ENCODE data around the gene GLIS1.

GLIS1 gene

DNA sequence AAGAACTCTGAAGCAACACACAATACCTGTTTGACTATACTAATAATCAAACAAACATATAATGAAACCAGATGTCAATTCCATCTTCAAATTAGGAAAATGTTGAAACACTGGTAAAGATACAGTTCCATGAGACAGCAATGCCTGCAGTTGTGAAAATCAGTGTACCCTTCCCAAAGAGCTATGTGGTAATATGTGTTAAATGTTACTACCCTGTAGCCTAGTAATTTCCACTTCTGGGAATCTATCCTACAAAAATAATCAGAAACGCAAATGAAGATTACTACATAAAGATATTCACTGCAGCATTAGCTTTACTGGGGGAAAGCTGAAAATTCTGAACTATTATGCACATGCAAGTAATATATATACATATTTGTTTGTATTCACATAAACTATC lies 16.9 kb downstream of the GLIS1 start:
- Histone ChIP-seq H3K9me2 (replicated peaks; ENCODE audit: insufficient read depth, low read length) (no peaks in the 10 kb centered on the region), H3K36me3 (replicated peaks; ENCODE audit: insufficient read depth, low read length) (no peaks in the 10 kb centered on the region), H3K27ac (ENCODE audit: low read length) (no peak overlapping the region), H3K9ac (ENCODE audit: low read length) (no peak overlapping the region), H3K27me3 (replicated peaks; ENCODE audit: insufficient read depth, low read length) (no peaks in the 10 kb centered on the region), H3F3A (ENCODE audit: insufficient read depth, low read length) (no peaks in the 10 kb centered on the region), H3K79me2 (ENCODE audit: low read length) (no peaks in the 10 kb centered on the region), H3K4me1 (ENCODE audit: low read length) (no peaks in the 10 kb centered on the region), H3K4me2 (ENCODE audit: low read depth, low read length) (no peak overlapping the region), H3K9me3 (replicated peaks; ENCODE audit: insufficient read depth, low read length) (no peaks in the 10 kb centered on the region), H4K20me1 (ENCODE audit: insufficient read depth, low read length) (no peaks in the 10 kb centered on the region), H3K4me3 (ENCODE audit: low read length) (no peak overlapping the region), H2AFZ (ENCODE audit: low read length) (no peak overlapping the region)
- DNase-seq: no peak
- TF ChIP-seq EZH2 (optimal IDR thresholded peaks at IDR 0.05; ENCODE audit: low read depth, low read length): no peak
- TF ChIP-seq, protein P1, sequence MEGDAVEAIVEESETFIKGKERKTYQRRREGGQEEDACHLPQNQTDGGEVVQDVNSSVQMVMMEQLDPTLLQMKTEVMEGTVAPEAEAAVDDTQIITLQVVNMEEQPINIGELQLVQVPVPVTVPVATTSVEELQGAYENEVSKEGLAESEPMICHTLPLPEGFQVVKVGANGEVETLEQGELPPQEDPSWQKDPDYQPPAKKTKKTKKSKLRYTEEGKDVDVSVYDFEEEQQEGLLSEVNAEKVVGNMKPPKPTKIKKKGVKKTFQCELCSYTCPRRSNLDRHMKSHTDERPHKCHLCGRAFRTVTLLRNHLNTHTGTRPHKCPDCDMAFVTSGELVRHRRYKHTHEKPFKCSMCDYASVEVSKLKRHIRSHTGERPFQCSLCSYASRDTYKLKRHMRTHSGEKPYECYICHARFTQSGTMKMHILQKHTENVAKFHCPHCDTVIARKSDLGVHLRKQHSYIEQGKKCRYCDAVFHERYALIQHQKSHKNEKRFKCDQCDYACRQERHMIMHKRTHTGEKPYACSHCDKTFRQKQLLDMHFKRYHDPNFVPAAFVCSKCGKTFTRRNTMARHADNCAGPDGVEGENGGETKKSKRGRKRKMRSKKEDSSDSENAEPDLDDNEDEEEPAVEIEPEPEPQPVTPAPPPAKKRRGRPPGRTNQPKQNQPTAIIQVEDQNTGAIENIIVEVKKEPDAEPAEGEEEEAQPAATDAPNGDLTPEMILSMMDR (IDR thresholded peaks at IDR 0.05; ENCODE audit: low read length): no peak
- TF ChIP-seq EZH2phosphoT487 (IDR thresholded peaks at IDR 0.05; ENCODE audit: low read length): no peak

DNA sequence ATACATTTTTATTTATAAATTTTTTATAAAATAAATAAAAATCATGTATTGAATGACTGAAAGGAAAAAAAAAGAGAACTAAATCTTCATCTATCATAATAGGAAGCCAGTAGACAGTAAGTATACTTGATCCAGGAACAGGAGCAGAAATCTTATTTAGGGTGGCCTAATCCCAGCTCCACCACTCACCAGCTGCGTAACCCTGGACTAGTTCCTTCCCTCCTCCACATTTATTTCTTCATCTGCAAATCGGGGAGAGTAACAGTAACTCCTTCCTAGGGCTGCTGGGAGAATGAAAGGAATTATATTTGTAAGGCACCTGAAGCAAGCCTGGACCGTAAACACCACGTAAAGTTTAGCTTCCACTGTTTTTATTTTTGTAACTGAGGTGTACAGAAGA lies 17.9 kb downstream of the GLIS1 start:
- H4K20me1 ChIP-seq (ENCODE audit: insufficient read depth, low read length): no peaks in the 10 kb centered on the region
- no peak overlapping the region for H3K4me2 ChIP-seq (ENCODE audit: low read depth, low read length)
- no peak for DNase-seq
- no peaks in the 10 kb centered on the region for H3F3A ChIP-seq (ENCODE audit: insufficient read depth, low read length)
- H3K9ac ChIP-seq (ENCODE audit: low read length): no peak overlapping the region
- no peak overlapping the region for H3K4me3 ChIP-seq (ENCODE audit: low read length)
- H3K36me3 ChIP-seq (replicated peaks; ENCODE audit: insufficient read depth, low read length): no peaks in the 10 kb centered on the region
- no peaks in the 10 kb centered on the region for H3K79me2 ChIP-seq (ENCODE audit: low read length)
- no peak overlapping the region for H2AFZ ChIP-seq (ENCODE audit: low read length)
- H3K27ac ChIP-seq (ENCODE audit: low read length): no peak overlapping the region
- no peak for TF ChIP-seq EZH2phosphoT487 (IDR thresholded peaks at IDR 0.05; ENCODE audit: low read length)
- no peaks in the 10 kb centered on the region for H3K9me3 ChIP-seq (replicated peaks; ENCODE audit: insufficient read depth, low read length)
- no peaks in the 10 kb centered on the region for H3K27me3 ChIP-seq (replicated peaks; ENCODE audit: insufficient read depth, low read length)
- no peaks in the 10 kb centered on the region for H3K4me1 ChIP-seq (ENCODE audit: low read length)
- H3K9me2 ChIP-seq (replicated peaks; ENCODE audit: insufficient read depth, low read length): no peaks in the 10 kb centered on the region

DNA sequence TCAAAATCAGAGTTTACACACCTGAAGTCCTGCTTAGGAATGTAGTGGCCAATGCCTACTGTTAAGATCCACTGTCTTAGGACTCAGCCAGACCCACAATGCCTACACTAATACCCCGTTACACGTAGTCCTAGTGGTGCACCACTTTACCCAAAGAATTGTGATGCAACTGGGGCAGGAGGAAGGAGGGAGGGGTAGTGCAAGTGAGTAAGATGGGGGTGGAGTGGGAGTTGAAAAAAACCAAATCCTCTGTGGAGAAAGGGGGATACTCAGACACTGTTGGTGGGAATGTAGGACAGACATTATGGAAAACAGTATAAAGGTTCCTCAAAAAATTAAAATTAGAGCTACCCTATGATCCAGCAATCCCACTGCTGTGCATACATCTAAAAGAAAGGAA lies 19.5 kb downstream of the GLIS1 start:
- H3K9ac ChIP-seq (ENCODE audit: low read length): no peak overlapping the region
- H2AFZ ChIP-seq (ENCODE audit: low read length): no peak overlapping the region
- no peak overlapping the region for H3K27ac ChIP-seq (ENCODE audit: low read length)
- H3K36me3 ChIP-seq (replicated peaks; ENCODE audit: insufficient read depth, low read length): no peaks in the 10 kb centered on the region
- H3K79me2 ChIP-seq (ENCODE audit: low read length): no peaks in the 10 kb centered on the region
- H3K9me2 ChIP-seq (replicated peaks; ENCODE audit: insufficient read depth, low read length): no peaks in the 10 kb centered on the region
- no peaks in the 10 kb centered on the region for H3K27me3 ChIP-seq (replicated peaks; ENCODE audit: insufficient read depth, low read length)
- H3K4me2 ChIP-seq (ENCODE audit: low read depth, low read length): no peak overlapping the region
- H4K20me1 ChIP-seq (ENCODE audit: insufficient read depth, low read length): no peaks in the 10 kb centered on the region
- H3K4me1 ChIP-seq (ENCODE audit: low read length): no peaks in the 10 kb centered on the region
- H3K9me3 ChIP-seq (replicated peaks; ENCODE audit: insufficient read depth, low read length): no peaks in the 10 kb centered on the region
- no peak for DNase-seq
- TF ChIP-seq, protein P1 (IDR thresholded peaks at IDR 0.05; ENCODE audit: low read length): no peak
- no peak for TF ChIP-seq EZH2 (optimal IDR thresholded peaks at IDR 0.05; ENCODE audit: low read depth, low read length)
- no peak for TF ChIP-seq EZH2phosphoT487 (IDR thresholded peaks at IDR 0.05; ENCODE audit: low read length)
- no peak overlapping the region for H3K4me3 ChIP-seq (ENCODE audit: low read length)
- H3F3A ChIP-seq (ENCODE audit: insufficient read depth, low read length): no peaks in the 10 kb centered on the region

DNA sequence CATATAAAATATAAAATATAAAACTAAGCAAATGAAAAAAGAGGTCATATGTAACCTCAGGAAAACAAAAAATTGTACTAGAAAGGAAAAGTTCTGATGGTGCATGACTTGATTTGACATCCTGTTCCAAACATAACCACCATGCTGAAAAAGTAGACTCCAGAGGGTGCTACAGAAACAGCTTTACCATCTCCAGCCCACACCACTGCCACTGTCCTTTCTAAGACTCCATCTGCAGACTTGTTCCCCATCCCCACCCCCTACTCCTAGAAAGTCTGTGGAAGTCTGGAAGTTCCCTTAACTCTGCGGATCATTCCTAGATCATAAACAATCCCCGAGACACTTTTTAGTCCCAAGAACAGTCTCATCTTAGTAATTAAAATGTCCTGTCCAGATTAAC lies 20.5 kb downstream of the GLIS1 start:
- Histone ChIP-seq H3K79me2 (ENCODE audit: low read length) (no peaks in the 10 kb centered on the region), H3K4me2 (ENCODE audit: low read depth, low read length) (no peak overlapping the region), H3K9me3 (replicated peaks; ENCODE audit: insufficient read depth, low read length) (no peaks in the 10 kb centered on the region), H3K9me2 (replicated peaks; ENCODE audit: insufficient read depth, low read length) (no peaks in the 10 kb centered on the region), H3K27ac (ENCODE audit: low read length) (no peak overlapping the region), H3K36me3 (replicated peaks; ENCODE audit: insufficient read depth, low read length) (no peaks in the 10 kb centered on the region), H3K9ac (ENCODE audit: low read length) (no peak overlapping the region), H3K4me3 (ENCODE audit: low read length) (no peak overlapping the region), H3K4me1 (ENCODE audit: low read length) (no peaks in the 10 kb centered on the region), H4K20me1 (ENCODE audit: insufficient read depth, low read length) (no peaks in the 10 kb centered on the region), H3F3A (ENCODE audit: insufficient read depth, low read length) (no peaks in the 10 kb centered on the region), H2AFZ (ENCODE audit: low read length) (no peak overlapping the region), H3K27me3 (replicated peaks; ENCODE audit: insufficient read depth, low read length) (no peaks in the 10 kb centered on the region)
- DNase-seq: no peak
- no peak for TF ChIP-seq EZH2phosphoT487 (IDR thresholded peaks at IDR 0.05; ENCODE audit: low read length)
